Retinal pigment epithelial cell (primary cell): ENCODE data around the gene ARL13B.
A peak's percentile ranks its signal among the peaks of the same experiment; 100 is the strongest.
"Not testable (repeated sequence)": the region's sequence is repeated elsewhere in the genome, so short reads cannot be mapped to it uniquely, and the experiment has no call there.

Source experiments
- DNase-seq: peaks from one replicate; pipeline ENCODE4 v3.0.0-alpha.2; 2010; ENCODE audit warnings: low read depth
- H3K4me3 ChIP-seq: 2 replicates; pipeline ENCODE4 v1.5.1; 2011; ENCODE audit warnings: mild to moderate bottlenecking, low read length, control low read depth, moderate library complexity
- CTCF ChIP-seq: conservative IDR thresholded peaks from 2 replicates; pipeline ENCODE4 v1.5.1; 2011; ENCODE audit warnings: low read depth, low read length, control low read depth, inconsistent platforms

The ARL13B gene

GRCh38 chr3:93962798-93963197 is 17.2 kb upstream of the ARL13B start:
- H3K4me3 ChIP-seq = no peak overlapping the region
- DNase-seq = no peak
- no peak for TF ChIP-seq CTCF

- DNase-seq, H3K4me3 ChIP-seq: not testable (repeated sequence)
Observed at GRCh38 chr3:93965106-93965505, 14.8 kb upstream of the ARL13B start.

- peak; percentile 91 for DNase-seq
- H3K4me3 ChIP-seq = no peak overlapping the region
- no peak for TF ChIP-seq CTCF
Observed at GRCh38 chr3:93969443-93969842, 10.5 kb upstream of the ARL13B start.

GRCh38 chr3:93969997-93970396 is 10.0 kb upstream of the ARL13B start:
- H3K4me3 ChIP-seq = no peak overlapping the region
- no peak for DNase-seq
- TF ChIP-seq CTCF = no peak

- no peak for TF ChIP-seq CTCF
- H3K4me3 ChIP-seq = peak within 1 kb of the TSS; percentile 78
- peak; percentile 52 for DNase-seq
Observed at GRCh38 chr3:93973131-93974126, 6.5 kb upstream of the ARL13B start, which contains the start of gene PROS1. Gene PROS1 (minus strand): TSS chr3:93973896. CDS start chr3:93973749, 147 bp downstream.

GRCh38 chr3:93981649-93982048 is 1.7 kb downstream of the ARL13B start:
- DNase-seq = no peak
- no peak overlapping the region for H3K4me3 ChIP-seq
- no peak for TF ChIP-seq CTCF

- H3K4me3 ChIP-seq = no peak overlapping the region
- no peak for DNase-seq
- TF ChIP-seq CTCF = no peak
Observed at GRCh38 chr3:93983408-93983807, 3.5 kb downstream of the ARL13B start.
